IMR-90 (cell line): ENCODE data around the gene BPIFB1. TPM values are rescaled to one million over a fixed set of nuclear protein-coding genes. Genes with fewer than 3 reads are reported as not detected.

Experiments used
- ATAC-seq: fragments of 200-7000 bp; cut with Tn5 transposase; 2 replicates; pipeline ENCODE4 v1.9.1; 2020; ENCODE audit warnings: low read depth, mild to moderate bottlenecking, moderate library complexity
- BruUV-seq: library from RNA; stranded (reverse); fragments of 400-500 nt; replicated peaks from 2 replicates; lab custom pipeline; 2021; lab: Mats Ljungman, UMichigan
- CTCF ChIA-PET: fragments of 300-600 bp; formaldehyde crosslinking; extraction: SDS; loops from one replicate; lab custom pipeline; 2021; ENCODE audit warnings: antibody characterized with exemption; lab: Yijun Ruan, JAX
- POLR2A ChIA-PET: fragments of 300-600 bp; sonication (Branson Sonifier 250); formaldehyde crosslinking; loops from one replicate; lab custom pipeline; 2022; ENCODE audit warnings: antibody characterized with exemption; ENCODE audit not compliant: unreplicated experiment; lab: Charles Lee
- DNase-seq: peaks from one replicate; pipeline ENCODE4 v3.0.0; 2013
- H2AFZ ChIP-seq: replicated peaks from 2 replicates; pipeline ENCODE3; 2013; ENCODE audit warnings: low read length, mild to moderate bottlenecking; ENCODE audit not compliant: poor library complexity
- H2AK5ac ChIP-seq: 2 replicates; pipeline ENCODE4 v1.6.1; 2013; ENCODE audit warnings: low read depth, low read length, inconsistent platforms
- H2AK9ac ChIP-seq: replicated peaks from 2 replicates; pipeline ENCODE3; 2013; ENCODE audit warnings: mild to moderate bottlenecking, low read depth, low read length, moderate library complexity; ENCODE audit not compliant: poor library complexity
- H2BK120ac ChIP-seq: 2 replicates; pipeline ENCODE4 v1.6.1; 2013; ENCODE audit warnings: low read depth, low read length, inconsistent platforms
- H2BK15ac ChIP-seq: 3 replicates; pipeline ENCODE4 v1.6.1; 2013; ENCODE audit warnings: low read depth, low read length, inconsistent platforms
- H2BK20ac ChIP-seq: 2 replicates; pipeline ENCODE4 v1.6.1; 2013; ENCODE audit warnings: low read depth, mild to moderate bottlenecking, inconsistent platforms, low read length, moderate library complexity
- H2BK5ac ChIP-seq: 2 replicates; pipeline ENCODE4 v1.6.1; 2013; ENCODE audit warnings: mild to moderate bottlenecking, low read depth, low read length, inconsistent platforms; ENCODE audit not compliant: poor library complexity, severe bottlenecking
- H3K14ac ChIP-seq: replicated peaks from 2 replicates; pipeline ENCODE4 v1.6.1; 2013; ENCODE audit warnings: low read depth, low read length, inconsistent platforms
- H3K18ac ChIP-seq: 2 replicates; pipeline ENCODE4 v1.6.1; 2013; ENCODE audit warnings: low read depth, low read length, control low read depth
- H3K23ac ChIP-seq: 2 replicates; pipeline ENCODE4 v1.6.1; 2013; ENCODE audit warnings: low read depth, low read length, inconsistent platforms
- H3K27ac ChIP-seq: 2 replicates; pipeline ENCODE4 v1.5.1; 2013; ENCODE audit warnings: mild to moderate bottlenecking, control low read depth, low read length; ENCODE audit not compliant: insufficient read depth
- H3K27me3 ChIP-seq: 2 replicates; pipeline ENCODE4 v1.6.1; 2013; ENCODE audit warnings: low read length; ENCODE audit not compliant: control insufficient read depth, insufficient read depth
- H3K36me3 ChIP-seq: 2 replicates; pipeline ENCODE4 v1.6.1; 2013; ENCODE audit warnings: low read length, mixed read lengths; ENCODE audit not compliant: control insufficient read depth, insufficient read depth
- H3K4ac ChIP-seq: 2 replicates; pipeline ENCODE4 v1.6.1; 2013; ENCODE audit warnings: low read depth, low read length, inconsistent platforms
- H3K4me1 ChIP-seq: 2 replicates; pipeline ENCODE4 v1.6.1; 2013; ENCODE audit warnings: low read length, mixed read lengths; ENCODE audit not compliant: control insufficient read depth, insufficient read depth
- H3K4me2 ChIP-seq: 2 replicates; pipeline ENCODE4 v1.6.1; 2013; ENCODE audit warnings: low read depth, mild to moderate bottlenecking, control low read depth, low read length, moderate library complexity
- H3K4me3 ChIP-seq: 2 replicates; pipeline ENCODE4 v1.5.1; 2013; ENCODE audit warnings: low read depth, mild to moderate bottlenecking, control low read depth, low read length, moderate library complexity; ENCODE audit not compliant: insufficient read depth
- H3K56ac ChIP-seq: 2 replicates; pipeline ENCODE4 v1.6.1; 2013; ENCODE audit warnings: low read length, inconsistent platforms; ENCODE audit not compliant: insufficient read depth; ENCODE audit errors: extremely low read depth
- H3K79me1 ChIP-seq, 2 experiments: 2 replicates each; pipeline ENCODE4 v1.6.1; 2013; ENCODE audit warnings: low read length in 2 of 2, inconsistent platforms in 1 of 2, low read depth in 1 of 2
- H3K9ac ChIP-seq: 2 replicates; pipeline ENCODE4 v1.6.1; 2013; ENCODE audit warnings: low read depth, low read length, control low read depth
- H3K9me1 ChIP-seq: 2 replicates; pipeline ENCODE4 v1.6.1; 2013; ENCODE audit warnings: low read length, inconsistent platforms; ENCODE audit not compliant: insufficient read depth
- H3K9me3 ChIP-seq: 2 replicates; pipeline ENCODE4 v1.6.1; 2013; ENCODE audit warnings: low read length; ENCODE audit not compliant: control insufficient read depth, insufficient read depth
- H4K20me1 ChIP-seq: 2 replicates; pipeline ENCODE4 v1.6.1; 2013; ENCODE audit warnings: low read length, inconsistent platforms; ENCODE audit not compliant: insufficient read depth
- H4K5ac ChIP-seq: 2 replicates; pipeline ENCODE4 v1.6.1; 2013; ENCODE audit warnings: mild to moderate bottlenecking, low read depth, low read length, control low read depth
- H4K8ac ChIP-seq, 2 experiments: 2 replicates each; pipeline ENCODE4 v1.6.1; 2013; ENCODE audit warnings: low read depth in 2 of 2, low read length in 2 of 2, control low read depth in 1 of 2, inconsistent platforms in 1 of 2
- H4K91ac ChIP-seq: 2 replicates; pipeline ENCODE4 v1.6.1; 2013; ENCODE audit warnings: low read depth, low read length, inconsistent platforms; ENCODE audit not compliant: insufficient read depth
- BHLHE40 ChIP-seq: fragments of 150-350 bp; IDR thresholded peaks from 2 replicates; pipeline ENCODE4 v1.6.1; 2016; ENCODE audit warnings: mild to moderate bottlenecking, low read depth, low read length
- CTCF ChIP-seq: conservative IDR thresholded peaks from 2 replicates; pipeline ENCODE4 v1.5.1; 2012; ENCODE audit warnings: mild to moderate bottlenecking, low read depth, low read length, improper control_type of control experiment
- ELK1 ChIP-seq: fragments of 150-350 bp; IDR thresholded peaks from 2 replicates; pipeline ENCODE4 v1.6.1; 2016; ENCODE audit warnings: low read depth, mild to moderate bottlenecking, low read length, moderate library complexity, borderline replicate concordance
- MAFK ChIP-seq: IDR thresholded peaks from 2 replicates; pipeline ENCODE4 v1.6.1; 2012; ENCODE audit warnings: low read depth, low read length, improper control_type of control experiment
- MAZ ChIP-seq: IDR thresholded peaks from 2 replicates; pipeline ENCODE4 v1.6.1; 2012; ENCODE audit warnings: low read depth, mild to moderate bottlenecking, low read length, improper control_type of control experiment, moderate library complexity, borderline replicate concordance
- POLR2A ChIP-seq: IDR thresholded peaks from 2 replicates; pipeline ENCODE4 v1.6.1; 2012; ENCODE audit warnings: mild to moderate bottlenecking, low read depth, low read length
- USF2 ChIP-seq: fragments of 150-350 bp; IDR thresholded peaks from 2 replicates; pipeline ENCODE4 v1.6.1; 2017; ENCODE audit warnings: mild to moderate bottlenecking, antibody characterized with exemption, low read length, low read depth
- WGBS, 2 experiments: methylation state at CpG; one replicate each; pipeline versions ENCODE4 v1.1.5 to v1.1.7; 2013; ENCODE audit warnings: missing lambda C conversion rate in 2 of 2; ENCODE audit not compliant: insufficient read length in 1 of 2; ENCODE audit errors: extremely low coverage in 2 of 2; 5-methylcytosine and 5-hydroxymethylcytosine counted together
- dilution Hi-C: fragments of 300-500 bp; cut with HindIII; formaldehyde crosslinking; loops from one replicate; pipeline ENCODE4 v1.14.3; 2018; ENCODE audit warnings: low sequenced_read_pairs; ENCODE audit not compliant: unreplicated experiment
- in situ Hi-C: fragments of 300-500 bp; cut with MboI; formaldehyde crosslinking; loops from 3 replicates; pipeline ENCODE4 v1.14.3; 2019; ENCODE audit warnings: low sequenced_read_pairs, inconsistent platforms, mixed read lengths
- intact Hi-C: fragments of 100-400 bp; cut with micrococcal nuclease; formaldehyde crosslinking; loops from 2 replicates; pipeline ENCODE4 v1.10.0; 2022
- polyA plus RNA-seq, 3 experiments: library from polyadenylated mRNA; depleted of rRNA; stranded (reverse); fragments of >200 nt; gene quantifications; 2 replicates each; pipeline ENCODE4 v1.2.3, GENCODE V29; 2012; ENCODE audit warnings: low replicate concordance in 1 of 3
- total RNA-seq: library from RNA; depleted of rRNA; stranded (reverse); fragments of >200 nt; gene quantifications from 2 replicates; pipeline ENCODE4 v1.2.3, GENCODE V29; 2012

The BPIFB1 gene
- total and polyA plus RNA-seq, 2 of the 4 experiments (the other 2 are of a cell fraction): not detected

GRCh38 chr20:33338467-33339258, 55.6 kb downstream of the BPIFB1 start:
- DNase-seq: no peak
- POLR2A ChIA-PET: no interaction called here
- ATAC-seq: no peak

More at GRCh38 chr20:33338467-33339258, 55.6 kb downstream of the BPIFB1 start:
- dilution Hi-C loops: no loop called here
- H3K14ac ChIP-seq: no peak overlapping the region
- BruUV-seq: no TSS peak
- H3K9me1 ChIP-seq: 0 out of 2 replicates have a peak, but pooled peaks cover 3% of the 10 kb centered on the region
- H3K9ac ChIP-seq: no peak overlapping the region
- H4K8ac ChIP-seq: no peak overlapping the region
- no peak overlapping the region for H3K4me3 ChIP-seq
- H2AK5ac ChIP-seq: no peak overlapping the region
- WGBS, 2 experiments: no CpG with 5 or more reads among the region's 5 CpGs
- TF ChIP-seq BHLHE40 (no peak), USF2 (no peak), ELK1 (no peak), CTCF (no peak), POLR2A (no peak), MAZ (no peak), MAFK (no peak)
- H2AK9ac ChIP-seq: no peak overlapping the region
- no peak overlapping the region for H3K4me2 ChIP-seq
- H2BK20ac ChIP-seq: no peak overlapping the region
- no peak overlapping the region for H3K56ac ChIP-seq
- no peak overlapping the region for H2BK15ac ChIP-seq
- in situ Hi-C loops: no loop called here
- H3K79me1 ChIP-seq: no peaks in the 10 kb centered on the region
- H2AFZ ChIP-seq: no peak overlapping the region
- H3K23ac ChIP-seq: no peak overlapping the region
- H2BK5ac ChIP-seq: no peak overlapping the region
- no peak overlapping the region for H3K18ac ChIP-seq
- no peak overlapping the region for H4K5ac ChIP-seq
- H4K20me1 ChIP-seq: no peaks in the 10 kb centered on the region
- CTCF ChIA-PET: no interaction called here
- no peaks in the 10 kb centered on the region for H3K36me3 ChIP-seq
- no peak overlapping the region for H3K4ac ChIP-seq
- H2BK120ac ChIP-seq: no peak overlapping the region
- no peak overlapping the region for H4K91ac ChIP-seq
- H3K4me1 ChIP-seq: no peaks in the 10 kb centered on the region
- no peaks in the 10 kb centered on the region for H3K9me3 ChIP-seq
- no peak overlapping the region for H3K27ac ChIP-seq
- intact Hi-C loops: no loop called here
- peaks cover 22% of the 10 kb centered on the region for H3K27me3 ChIP-seq
